ENCODE data around the gene SPINK7.
A peak's percentile ranks its signal among the peaks of the same experiment; 100 is the strongest.
"Not testable (repeated sequence)": the region's sequence is repeated elsewhere in the genome, so short reads cannot be mapped to it uniquely, and the experiment has no call there.

The SPINK7 gene

DNA sequence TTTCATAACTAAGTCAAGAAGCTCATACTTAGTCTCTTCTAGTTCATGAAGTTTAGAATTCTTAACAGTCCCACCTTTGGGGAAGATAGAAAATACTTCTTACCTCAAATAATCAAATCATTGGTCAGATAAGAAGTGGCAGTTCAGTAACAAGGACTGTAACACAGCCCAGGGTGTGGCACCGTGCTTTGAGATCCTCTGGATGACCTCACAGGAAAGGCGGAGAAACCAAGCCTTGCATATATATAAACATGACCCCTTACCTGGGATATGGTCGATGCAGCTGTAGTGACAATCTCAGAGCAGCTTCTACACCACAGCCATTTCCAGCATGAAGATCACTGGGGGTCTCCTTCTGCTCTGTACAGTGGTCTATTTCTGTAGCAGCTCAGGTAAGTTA, at the start of gene SPINK7:
SPINK7 (plus strand) TSS at position 271 of the 400 bp plus-strand sequence; CDS start at position 332, 61 bp downstream.
- no peak for DNase-seq (ENCODE audit: low spot score)

DNA sequence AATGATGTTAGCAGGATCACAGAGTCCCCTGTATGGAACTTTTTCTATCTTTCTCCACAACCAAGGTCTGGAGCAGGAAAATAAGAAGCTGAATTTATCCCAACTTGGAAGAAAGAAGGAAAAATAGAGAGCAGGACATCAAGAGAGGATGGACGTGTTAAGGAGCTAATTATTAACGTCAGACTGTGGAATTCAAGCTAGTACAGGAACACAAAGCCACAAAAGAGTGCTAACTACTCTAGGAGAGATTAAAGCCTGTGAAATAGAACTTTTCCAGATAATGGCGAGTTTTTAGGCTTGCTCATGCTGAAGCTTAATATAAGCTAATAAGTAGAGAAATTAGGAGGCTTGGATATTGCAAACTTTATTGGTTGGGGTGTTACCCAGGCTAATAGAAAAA, 44.3 kb upstream of the SPINK7 start:
- DNase-seq (ENCODE audit: low spot score), result no peak

DNA sequence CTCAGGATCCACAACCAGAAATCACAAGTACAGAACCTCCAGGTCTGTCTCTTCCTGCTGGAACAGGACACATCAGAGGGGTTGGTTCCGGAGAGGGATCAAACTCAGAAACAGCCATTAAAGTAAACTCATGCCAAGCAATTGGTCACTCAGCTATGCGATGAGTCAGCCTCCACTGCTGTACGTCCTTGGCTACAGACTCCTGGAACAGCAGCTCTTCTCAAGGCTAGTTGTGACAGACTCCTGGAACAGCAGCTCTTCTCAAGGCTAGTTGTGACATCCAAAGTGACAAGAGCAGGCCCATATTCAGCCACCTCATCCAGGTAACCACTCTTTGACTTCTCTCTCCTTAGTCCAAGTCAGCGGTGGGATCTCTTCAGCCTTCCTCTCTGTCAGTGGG, 43.7 kb upstream of the SPINK7 start, which contains the start of gene SPINK13:
SPINK13 (plus strand) TSS at position 229 of the 400 bp plus-strand sequence. CDS start 1,279 bp downstream, outside the sequence.
- DNase-seq (ENCODE audit: low spot score), result no peak

DNA sequence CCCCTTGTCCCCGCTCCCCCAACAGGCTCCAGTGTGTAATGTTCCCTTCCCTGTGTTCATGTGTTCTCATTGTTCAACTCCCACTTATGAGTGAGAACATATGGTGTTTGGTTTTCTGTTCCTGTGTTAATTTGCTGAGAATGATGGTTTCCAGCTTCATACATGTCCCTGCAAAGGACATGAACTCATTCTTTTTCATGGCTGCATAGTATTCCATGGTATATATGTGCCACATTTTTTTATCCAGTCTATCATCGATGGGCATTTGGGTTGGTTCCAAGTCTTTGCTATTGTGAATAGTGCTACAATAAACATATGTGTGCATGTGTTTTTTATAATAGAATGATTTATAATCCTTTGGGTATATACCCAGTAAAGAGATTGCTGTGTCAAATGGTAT, 37.1 kb upstream of the SPINK7 start:
- not testable (repeated sequence) for DNase-seq (ENCODE audit: low spot score)

DNA sequence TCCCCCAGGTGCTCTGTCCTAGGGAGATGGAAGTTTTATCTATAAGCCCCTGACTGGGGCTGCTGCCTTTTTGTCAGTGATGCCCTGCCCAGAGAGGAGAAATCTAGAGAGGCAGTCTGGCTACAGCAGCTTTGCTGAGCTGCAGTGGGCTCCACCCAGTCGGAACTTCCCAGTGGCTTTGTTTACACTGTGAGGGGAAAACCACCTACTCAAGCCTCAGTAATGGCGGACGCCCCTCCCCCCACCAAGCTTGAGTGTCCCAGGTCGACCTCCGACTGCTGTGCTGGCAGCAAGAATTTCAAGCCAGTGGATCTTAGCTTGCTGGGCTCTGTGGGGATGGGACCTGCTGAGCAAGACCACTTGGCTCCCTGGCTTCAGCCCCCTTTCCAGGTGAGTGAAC, 31.3 kb upstream of the SPINK7 start:
- not testable (repeated sequence) for DNase-seq (ENCODE audit: low spot score)

DNA sequence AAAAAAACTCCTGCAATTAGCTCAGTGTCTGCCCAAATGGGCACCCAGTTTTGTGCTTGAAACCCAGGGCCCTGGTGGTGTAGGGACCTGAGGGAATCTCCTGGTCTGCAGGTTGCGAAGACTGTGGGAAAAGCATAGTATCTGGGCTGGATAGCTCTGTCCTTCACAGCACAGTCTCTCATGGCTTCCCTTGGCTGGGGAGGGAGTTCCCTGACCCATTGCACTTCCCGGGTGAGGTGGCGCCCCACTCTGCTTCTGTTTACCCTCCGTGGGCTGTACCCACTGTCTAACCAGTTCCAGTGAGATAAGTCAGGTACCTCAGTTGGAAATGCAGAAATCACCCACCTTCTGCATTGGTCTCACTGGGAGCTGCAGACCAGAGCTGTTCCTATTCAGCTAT, 30.9 kb upstream of the SPINK7 start:
- not testable (repeated sequence) for DNase-seq (ENCODE audit: low spot score)

DNA sequence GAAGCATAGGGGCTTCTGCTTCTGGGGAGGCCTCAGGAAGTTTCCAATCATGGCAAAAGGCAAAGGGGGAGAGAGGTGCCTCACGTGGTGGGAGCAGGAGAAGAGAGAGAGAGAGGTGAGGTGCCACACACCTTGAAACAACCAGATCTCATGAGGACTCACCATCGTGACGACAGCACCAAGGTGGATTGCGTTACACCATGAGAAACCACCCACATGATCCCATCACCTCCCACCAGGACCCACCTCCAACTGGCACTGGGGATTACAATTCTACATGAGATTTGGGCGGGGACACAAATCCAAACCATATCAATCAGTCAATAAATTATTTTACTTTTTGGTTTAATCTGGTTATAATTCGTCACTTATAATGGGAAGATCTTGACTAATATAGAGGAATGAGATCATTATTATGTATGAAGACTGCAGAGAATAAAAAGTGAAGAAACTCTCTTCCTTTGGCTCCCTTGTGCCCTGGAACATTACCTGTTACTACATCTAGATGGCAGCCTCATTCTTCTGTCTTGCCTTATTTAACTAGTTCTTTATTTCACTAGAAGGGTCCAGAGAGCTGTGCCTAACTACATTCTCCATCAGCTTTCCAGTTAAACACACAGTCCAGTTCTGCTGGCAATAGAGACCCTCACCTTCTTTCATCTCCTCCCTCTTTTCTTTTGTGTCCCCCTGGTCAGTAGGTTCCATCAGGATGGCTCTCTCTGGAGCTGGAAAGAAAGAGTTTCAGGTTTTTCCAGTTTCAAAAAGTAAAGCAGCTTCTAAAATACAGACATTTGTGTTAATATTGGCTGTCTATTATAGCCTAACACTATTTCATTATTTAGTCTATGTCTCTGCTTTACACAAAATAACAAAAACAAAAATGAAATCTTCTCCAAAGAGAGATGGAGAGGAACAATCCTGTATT, 21.7 kb upstream of the SPINK7 start:
- peak; percentile 11 for DNase-seq (ENCODE audit: low spot score)

DNA sequence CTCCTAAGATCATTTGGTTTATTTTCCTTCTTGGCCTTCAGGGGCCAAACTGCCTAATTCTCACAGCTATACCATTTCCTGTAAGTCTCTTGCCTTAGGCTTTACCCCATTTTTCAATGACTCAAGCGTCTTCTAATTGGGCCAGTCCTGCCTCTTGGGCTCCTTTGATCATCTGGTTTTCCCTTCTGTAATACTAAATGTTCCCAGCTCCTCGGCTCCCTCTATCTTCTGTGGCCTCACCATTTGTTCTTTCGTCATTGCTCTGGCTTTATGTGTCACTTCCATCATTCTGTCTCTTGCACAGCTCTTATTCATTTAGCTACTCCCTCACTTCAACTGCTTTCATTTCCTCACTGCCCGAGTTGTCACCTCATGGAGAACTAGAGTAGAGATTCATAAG, 14.5 kb upstream of the SPINK7 start:
- no peak for DNase-seq (ENCODE audit: low spot score)

DNA sequence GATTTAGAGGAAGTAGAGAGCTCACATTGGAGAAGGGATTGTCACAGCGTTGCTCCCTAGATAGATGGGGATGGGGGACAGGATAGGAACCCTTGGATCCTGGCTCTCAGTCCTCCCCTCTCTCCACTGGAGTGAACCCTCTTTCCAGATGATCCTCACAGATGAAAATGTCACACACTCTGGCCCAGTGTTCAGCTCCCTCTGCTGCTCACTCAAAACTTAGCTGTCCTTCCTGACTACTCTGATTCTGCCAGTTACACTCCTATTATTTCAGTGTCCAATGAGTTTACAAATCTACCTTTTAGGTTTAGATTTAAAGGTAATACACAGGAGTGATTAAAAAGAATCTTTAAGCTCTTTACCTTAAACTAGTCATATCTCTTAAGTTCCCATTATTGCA, 5.8 kb upstream of the SPINK7 start:
- DNase-seq (ENCODE audit: low spot score), result no peak

DNA sequence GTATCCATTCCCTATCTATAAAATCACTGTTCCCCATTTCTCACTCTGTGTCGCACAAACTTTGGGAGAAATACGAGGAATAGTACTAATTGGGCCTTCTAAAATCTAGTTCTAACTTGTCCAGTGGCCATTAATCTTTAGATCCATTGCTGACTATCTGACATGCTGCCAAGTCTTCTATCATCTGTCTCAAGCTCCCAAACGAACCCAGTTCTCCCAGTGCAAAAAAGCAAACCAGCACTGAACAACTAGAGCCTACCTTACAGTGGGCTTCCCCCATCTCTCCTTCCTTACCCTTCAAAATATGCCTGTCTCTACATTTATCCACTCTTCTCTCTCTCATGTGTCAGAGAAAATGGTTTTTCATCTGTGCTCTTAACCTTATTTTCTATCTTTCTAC, 3.2 kb upstream of the SPINK7 start:
- no peak for DNase-seq (ENCODE audit: low spot score)

DNA sequence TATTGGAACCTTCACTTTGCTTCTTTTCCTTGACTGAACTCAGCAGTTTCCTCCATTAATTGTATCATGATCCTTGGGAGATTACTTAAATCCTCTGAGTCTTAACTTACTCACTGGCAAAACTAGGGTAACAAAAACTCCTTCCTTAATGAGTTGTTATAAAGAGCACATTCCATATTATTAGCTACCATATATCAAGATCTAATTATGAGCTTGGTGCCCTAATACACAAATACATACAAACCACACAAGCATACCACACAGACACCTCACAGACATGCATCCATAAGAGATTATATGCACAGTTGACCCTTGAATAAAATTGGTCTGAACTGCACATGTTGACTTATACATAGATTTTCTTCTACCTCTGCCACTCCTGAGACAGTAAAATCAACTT, 2.5 kb upstream of the SPINK7 start:
- no peak for DNase-seq (ENCODE audit: low spot score)

DNA sequence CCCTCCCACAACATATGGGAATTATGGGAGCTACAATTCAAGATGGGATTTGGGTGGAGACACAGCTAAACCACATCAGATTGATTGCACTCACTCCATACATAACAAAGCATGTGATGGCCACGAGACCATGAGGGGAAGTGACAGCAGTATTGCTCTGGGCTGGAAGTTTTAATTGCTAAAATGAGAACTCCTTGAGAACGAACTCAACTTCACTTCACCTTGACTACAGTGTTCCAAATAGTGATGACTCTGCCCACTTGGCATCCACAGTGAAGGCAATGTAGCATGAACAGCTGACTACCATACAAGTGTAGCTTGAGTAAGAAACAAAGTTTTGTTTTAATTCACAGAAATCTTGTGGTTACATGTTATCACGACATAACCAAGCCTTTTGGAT, 739 bp upstream of the SPINK7 start:
- no peak for DNase-seq (ENCODE audit: low spot score)

DNA sequence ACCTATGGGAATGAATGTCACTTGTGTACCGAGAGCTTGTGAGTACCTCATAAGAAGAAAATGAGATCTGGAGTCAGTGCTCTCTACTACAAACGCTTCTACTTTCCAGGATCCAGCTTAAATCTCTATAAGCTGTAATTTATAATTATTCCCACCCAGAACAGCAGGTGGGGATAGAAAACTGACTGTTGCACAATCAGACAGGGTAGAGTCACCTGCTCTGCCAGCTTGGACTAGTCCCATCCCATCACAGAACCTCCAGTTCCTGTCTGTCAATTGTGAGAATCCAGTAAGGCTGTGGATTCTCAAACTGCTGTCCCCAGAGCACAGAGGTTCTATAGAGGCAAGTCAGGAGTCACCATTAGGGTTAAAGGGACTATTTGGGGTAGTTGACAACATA, 2.0 kb downstream of the SPINK7 start:
- DNase-seq (ENCODE audit: low spot score), result no peak

DNA sequence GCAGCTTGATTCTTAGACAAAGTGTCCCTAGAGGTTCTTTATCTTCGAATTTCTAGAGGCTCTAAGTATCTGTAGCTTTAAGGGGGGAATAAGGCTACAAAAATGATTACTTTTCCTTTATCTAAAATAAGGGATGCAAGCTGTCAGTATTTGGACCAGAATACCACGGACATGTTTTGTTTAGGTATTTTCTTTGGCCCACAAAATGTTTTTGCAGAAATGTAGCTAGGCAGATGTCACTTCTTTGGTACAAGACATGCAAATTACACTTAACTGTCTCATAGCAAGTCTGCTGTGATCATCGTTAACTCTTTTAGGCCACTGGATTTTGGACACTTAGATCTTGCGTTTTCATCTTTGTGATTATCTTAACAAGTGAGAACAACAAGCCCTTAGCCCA, 2.5 kb downstream of the SPINK7 start:
- DNase-seq (ENCODE audit: low spot score), result no peak

DNA sequence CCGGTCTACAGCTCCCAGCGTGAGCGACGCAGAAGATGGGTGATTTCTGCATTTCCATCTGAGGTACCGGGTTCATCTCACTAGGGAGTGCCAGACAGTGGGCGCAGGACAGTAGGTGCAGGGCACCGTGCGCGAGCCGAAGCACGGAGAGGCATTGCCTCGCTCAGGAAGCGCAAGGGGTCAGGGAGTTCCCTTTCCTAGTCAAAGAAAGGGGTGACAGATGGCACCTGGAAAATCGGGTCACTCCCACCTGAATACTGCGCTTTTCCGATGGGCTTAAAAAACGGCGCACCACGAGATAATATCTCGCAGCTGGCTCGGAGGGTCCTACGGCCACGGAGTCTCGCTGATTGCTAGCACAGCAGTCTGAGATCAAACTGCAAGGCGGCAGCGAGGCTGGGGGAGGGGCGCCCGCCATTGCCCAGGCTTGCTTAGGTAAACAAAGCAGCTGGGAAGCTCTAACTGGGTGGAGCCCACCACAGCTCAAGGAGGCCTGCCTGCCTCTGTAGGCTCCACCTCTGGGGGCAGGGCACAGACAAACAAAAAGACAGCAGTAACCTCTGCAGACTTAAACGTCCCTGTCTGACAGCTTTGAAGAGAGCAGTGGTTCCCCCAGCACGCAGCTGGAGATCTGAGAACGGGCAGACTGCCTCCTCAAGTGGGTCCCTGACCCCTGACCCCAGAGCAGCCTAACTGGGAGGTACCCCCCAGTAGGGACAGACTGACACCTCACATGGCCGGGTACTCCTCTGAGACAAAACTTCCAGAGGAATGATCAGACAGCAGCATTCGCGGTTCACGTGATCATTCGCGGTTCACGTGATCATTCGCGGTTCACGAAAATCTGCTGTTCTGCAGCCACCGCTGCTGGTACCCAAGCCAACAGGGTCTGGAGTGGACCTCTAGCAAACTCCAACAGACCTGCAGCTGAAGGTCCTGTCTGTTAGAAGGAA, 8.1 kb downstream of the SPINK7 start:
- DNase-seq (ENCODE audit: low spot score), result peak; percentile 18

DNA sequence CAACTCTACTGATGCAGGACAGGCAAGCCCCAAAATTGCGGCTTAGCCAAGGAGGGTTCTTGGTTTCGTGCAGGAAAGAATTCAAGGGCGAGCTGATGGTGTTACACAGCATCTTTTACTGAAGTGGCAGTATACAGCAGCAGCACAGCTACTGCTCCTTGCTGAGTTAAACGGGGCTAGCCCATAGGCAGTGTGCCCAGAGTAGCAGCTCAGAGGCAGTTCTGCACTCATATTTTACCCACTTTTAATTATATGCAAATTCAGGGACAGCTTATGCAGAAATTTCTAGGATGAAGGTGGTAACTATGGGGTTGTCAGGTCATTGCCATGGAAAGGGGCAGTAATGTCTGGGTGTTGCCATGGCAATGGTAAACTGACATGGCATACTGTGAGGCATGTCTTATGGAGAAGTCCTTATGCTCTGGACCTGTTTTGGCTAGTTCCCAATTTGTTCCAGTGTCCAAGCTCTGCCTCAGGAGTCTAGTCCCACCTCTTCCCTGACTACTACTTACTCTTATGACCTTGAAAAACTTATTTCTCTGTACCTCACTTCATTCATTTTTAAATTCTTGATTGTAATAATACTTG, 21.1 kb downstream of the SPINK7 start:
- no peak for DNase-seq (ENCODE audit: low spot score)

DNA sequence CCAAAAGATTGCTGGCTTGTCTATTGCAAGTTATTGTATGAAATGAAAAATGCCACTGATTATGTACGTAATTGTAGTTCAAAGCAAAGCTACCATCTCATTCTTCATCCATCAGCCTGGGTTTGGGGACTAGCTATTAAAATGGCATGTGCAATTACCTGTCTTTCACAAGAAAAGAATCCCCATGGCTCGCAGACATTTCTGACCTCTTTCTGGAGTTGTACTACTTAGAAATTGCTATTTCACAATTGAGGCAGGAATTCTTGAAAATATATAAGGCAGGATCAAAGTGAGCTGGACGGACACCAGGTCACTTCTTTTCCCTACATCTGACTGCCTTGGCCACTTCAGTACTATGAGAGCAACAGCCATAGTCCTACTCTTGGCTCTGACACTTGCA, 23.0 kb downstream of the SPINK7 start, which contains the start of gene SPINK9:
SPINK9 (plus strand) TSS at position 301 of the 400 bp plus-strand sequence; CDS start at position 356, 55 bp downstream.
- no peak for DNase-seq (ENCODE audit: low spot score)

DNA sequence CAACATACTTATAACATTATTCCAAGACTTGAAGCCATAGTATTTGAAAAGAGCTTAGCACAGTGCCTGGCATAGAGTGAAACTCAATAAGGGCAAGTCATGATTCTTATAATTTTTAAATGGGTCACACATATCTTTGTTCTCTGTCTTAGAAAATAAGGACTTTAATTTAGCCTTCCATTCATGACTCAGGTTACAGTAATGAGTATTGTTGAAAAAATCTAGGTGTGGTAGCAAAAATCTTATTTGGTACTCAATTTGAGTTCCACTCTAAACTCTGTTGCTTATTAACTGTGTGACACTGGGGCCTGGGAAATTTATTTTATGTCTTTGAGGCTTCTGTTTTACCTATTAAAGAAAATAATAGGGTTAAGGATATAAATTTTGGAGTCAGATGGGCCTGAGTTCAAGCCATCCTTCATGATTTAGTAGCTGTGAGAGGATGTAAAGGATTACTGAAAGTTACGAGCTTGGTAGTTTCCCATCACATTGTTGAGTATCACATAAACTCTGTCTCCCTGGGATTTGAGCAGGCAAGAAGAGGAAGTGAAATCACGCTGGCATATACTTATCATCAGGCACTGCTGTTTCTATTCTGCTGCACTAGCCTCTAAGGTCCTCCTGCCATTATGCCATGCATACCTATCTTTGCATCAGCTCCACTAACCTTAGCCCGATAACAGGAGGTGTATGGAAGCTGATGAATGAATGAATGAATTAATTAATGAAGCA, 24.6 kb downstream of the SPINK7 start:
- no peak for DNase-seq (ENCODE audit: low spot score)

DNA sequence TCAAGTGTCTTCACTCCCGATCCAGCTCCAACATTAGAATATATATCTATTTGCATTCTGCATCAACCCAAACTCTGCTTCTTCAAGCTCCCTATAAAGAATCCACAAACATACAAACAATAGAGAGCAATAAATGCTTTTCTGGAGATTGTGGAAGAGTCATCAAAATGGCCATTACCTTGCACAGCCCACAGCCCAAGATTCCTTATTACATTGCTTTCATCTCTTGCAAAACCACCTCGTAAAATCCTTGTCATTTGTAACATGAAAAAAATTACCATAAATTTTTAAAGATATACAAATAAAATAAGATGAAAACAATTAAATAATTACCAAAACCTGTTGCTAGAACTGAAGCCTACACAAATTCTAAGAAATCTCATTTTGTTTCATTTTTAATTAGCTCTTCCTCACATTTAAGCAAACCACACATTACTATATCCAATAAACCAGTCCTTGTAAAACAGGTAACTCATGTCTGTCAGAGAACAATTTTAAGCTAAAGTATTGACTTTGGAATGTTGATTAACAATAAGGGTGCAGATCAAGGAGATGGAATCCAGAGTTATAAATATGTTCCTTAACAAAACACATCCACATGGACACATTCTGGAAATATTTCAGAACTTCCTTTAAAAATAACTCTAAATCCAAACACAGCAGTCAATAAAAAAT, 30.3 kb downstream of the SPINK7 start:
- no peak for DNase-seq (ENCODE audit: low spot score)

DNA sequence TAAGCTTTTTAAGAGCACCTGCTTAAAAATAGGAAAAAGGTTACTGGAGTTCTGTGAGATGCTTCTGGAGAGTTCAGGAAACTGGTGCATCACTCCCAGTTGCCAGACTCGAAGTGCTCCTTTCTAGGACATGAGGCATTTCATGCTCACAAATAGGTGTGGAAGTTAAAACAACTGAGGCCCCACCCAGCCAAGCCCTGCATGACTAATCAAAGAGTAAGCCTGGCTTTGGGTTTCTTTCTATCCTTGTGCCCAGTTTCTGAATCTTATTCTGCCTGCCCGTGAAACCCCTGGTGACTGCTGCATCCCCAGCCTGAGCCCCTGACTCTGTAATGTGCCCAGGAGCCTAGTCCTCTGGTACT, 30.8 kb downstream of the SPINK7 start:
- DNase-seq (ENCODE audit: low spot score), result no peak

All from cerebellar cortex (tissue), 1 donor.